ENCODE results near the gene STX2. TPM values are rescaled to one million over a fixed set of nuclear protein-coding genes. Genes with fewer than 3 reads are reported as not detected.
"Not testable (repeated sequence)": the region's sequence is repeated elsewhere in the genome, so short reads cannot be mapped to it uniquely, and the experiment has no call there.

STX2 gene
- total RNA-seq, 4 donors from 2014 or later, result 46.6 to 80.8 (median 49.1) TPM

DNA sequence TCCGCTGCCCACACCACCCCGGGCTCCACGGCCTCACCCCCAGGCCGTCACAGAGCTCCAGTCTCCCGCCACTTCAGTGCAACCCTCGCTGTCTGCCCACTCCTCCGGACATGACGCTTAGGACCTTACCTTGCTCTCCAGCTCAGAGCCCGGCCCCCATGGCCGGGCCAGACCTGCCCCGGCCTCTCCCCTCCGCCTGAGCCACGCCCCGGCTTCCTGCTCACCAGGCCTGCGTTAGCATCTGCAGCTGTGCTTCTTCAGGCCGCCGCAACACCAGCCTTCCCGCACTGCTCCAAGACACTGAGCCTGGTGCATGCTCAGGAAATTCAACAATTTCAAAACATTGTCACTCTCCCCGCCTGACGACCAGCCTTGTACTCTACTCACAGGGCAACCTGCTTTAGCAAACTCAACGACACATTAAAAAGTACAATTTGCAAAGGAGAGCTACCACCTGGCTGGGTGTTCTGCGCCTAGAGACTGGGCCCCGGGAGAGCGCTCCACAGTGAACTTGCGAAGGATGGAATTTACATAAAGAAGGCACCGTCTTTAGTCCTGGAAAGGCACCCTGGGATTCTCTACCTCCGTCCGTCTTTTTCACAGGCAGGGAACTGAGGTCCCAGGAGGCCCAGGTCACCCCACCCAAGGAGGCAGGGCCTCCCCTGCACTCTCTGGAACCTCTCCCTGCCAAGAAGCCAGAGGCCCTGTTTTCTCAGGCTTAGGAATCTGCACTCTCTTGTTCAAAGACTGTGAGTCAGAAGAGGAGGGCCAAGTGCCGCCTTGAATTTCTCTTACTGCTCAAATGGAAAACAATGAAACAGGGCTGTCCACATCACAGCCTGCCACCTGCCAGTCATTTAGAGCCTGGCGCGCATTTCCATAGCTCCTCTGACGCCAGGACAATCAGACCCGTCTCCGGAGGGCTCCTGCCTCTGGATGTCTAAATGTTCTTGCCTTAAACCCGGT is 51.3 kb downstream of the STX2 start:
- no peak for DNase-seq (ENCODE audit: extremely low spot score)
- 82% methylated on average over 34 of the region's 35 CpGs for WGBS
- H3K36me3 ChIP-seq, result peaks cover 12 to 92% (median 48%) of the 10 kb centered on the region in 4 donors
- no peak overlapping the region for H3K4me3 ChIP-seq
- H3K9me3 ChIP-seq, result peaks cover 0 to 14% (median 8%) of the 10 kb centered on the region in 4 donors
- H3K27ac ChIP-seq (replicated peaks in 1 of 4), result no peak overlapping the region
- intact Hi-C loops (cut with DNase I), result no loop called here
- no peaks in the 10 kb centered on the region for H3K4me1 ChIP-seq
- no peaks in the 10 kb centered on the region for H3K27me3 ChIP-seq
- TF ChIP-seq EP300 (IDR thresholded peaks at IDR 0.05) (no peak), POLR2A (IDR thresholded peaks at IDR 0.05; ENCODE audit: low read depth) (no peak), POLR2AphosphoS5 (IDR thresholded peaks at IDR 0.05) (no peak)
- TF ChIP-seq, protein P1, sequence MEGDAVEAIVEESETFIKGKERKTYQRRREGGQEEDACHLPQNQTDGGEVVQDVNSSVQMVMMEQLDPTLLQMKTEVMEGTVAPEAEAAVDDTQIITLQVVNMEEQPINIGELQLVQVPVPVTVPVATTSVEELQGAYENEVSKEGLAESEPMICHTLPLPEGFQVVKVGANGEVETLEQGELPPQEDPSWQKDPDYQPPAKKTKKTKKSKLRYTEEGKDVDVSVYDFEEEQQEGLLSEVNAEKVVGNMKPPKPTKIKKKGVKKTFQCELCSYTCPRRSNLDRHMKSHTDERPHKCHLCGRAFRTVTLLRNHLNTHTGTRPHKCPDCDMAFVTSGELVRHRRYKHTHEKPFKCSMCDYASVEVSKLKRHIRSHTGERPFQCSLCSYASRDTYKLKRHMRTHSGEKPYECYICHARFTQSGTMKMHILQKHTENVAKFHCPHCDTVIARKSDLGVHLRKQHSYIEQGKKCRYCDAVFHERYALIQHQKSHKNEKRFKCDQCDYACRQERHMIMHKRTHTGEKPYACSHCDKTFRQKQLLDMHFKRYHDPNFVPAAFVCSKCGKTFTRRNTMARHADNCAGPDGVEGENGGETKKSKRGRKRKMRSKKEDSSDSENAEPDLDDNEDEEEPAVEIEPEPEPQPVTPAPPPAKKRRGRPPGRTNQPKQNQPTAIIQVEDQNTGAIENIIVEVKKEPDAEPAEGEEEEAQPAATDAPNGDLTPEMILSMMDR (IDR thresholded peaks at IDR 0.05), result no peak

DNA sequence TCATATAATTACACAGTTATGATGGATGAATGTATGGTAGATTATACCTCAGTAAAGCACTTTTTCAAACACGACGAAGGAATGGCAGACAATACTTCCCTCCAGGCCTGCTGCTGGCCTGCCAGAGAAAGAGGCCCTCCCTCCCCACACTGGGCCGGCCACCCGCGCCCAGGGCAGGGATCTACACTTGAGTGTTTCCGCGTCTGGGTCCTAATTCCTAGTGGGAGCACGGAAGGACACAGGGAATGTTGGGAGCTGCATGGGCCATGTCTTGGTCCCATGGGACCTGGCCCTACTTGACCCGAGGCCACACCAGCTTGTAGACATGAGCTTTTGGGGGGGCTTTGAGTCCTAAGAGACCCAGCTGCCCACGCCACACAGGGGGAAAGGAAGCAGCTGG is 52.0 kb downstream of the STX2 start:
- Histone ChIP-seq H3K4me3 (no peak overlapping the region), H3K27me3 (no peaks in the 10 kb centered on the region), H3K9me3 (peaks cover 0 to 14% (median 8%) of the 10 kb centered on the region in 4 donors), H3K4me1 (no peaks in the 10 kb centered on the region), H3K36me3 (peaks cover 12 to 91% (median 48%) of the 10 kb centered on the region in 4 donors), H3K27ac (replicated peaks in 1 of 4) (no peak overlapping the region)
- intact Hi-C loops (cut with DNase I), result no loop called here
- WGBS, result 91% methylated on average over 6 of the region's 10 CpGs
- TF ChIP-seq POLR2AphosphoS5 (IDR thresholded peaks at IDR 0.05) (no peak), POLR2A (IDR thresholded peaks at IDR 0.05; ENCODE audit: low read depth) (no peak), EP300 (IDR thresholded peaks at IDR 0.05) (no peak)
- TF ChIP-seq, protein P1 (IDR thresholded peaks at IDR 0.05), result no peak
- DNase-seq (ENCODE audit: extremely low spot score), result no peak

DNA sequence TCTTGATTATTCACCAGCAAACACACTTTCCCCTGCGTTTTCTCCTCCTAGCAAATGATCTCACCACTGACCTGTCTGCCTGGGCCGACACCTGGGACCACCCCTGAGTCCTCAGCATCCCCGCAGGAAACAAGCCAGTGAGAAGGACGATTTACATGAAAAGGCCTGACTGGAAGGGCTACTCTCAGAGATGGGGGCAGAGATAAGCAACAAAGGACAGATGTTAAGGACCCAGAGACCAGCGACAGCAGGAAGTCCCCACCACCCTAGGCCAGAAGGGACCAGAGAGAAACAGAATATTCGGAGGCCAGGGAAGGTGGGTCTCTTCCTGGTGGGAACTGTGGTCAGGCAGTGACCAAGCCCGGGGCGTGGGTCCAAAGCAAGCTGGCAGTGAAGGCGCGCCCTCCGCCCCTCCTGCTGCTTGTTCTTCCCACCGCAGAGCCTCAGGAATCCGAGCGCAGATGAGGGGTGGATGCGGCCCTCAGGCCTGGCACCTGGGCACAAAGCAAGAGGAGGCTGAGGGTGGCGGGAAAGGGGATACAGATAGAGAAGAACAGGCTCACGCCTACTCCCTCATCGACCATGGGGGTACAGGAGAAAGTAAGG is 55.8 kb downstream of the STX2 start:
- 79% methylated on average over 18 of the region's 18 CpGs for WGBS
- TF ChIP-seq POLR2A (IDR thresholded peaks at IDR 0.05; ENCODE audit: low read depth), result no peak
- no peak for TF ChIP-seq POLR2AphosphoS5 (IDR thresholded peaks at IDR 0.05)
- no peak for TF ChIP-seq EP300 (IDR thresholded peaks at IDR 0.05)
- TF ChIP-seq, protein P1 (IDR thresholded peaks at IDR 0.05), result no peak
- intact Hi-C loops (cut with DNase I), result no loop called here

DNA sequence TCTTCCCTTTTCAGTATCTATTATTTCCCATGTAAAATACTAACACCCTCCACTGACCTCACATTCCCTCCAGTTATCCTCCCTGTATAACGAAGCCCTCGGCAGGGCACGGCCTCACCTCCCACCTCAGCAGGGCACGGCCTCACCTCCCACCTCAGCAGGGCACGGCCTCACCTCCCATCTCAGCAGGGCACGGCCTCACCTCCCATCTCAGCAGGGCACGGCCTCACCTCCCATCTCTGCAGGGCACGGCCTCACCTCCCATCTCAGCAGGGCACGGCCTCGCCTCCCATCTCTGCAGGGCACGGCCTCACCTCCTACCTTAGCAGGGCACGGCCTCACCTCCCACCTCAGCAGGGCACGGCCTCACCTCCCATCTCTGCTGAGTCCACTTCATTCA is 56.8 kb downstream of the STX2 start:
- peaks cover 9 to 65% (median 24%) of the 10 kb centered on the region in 4 donors for H3K36me3 ChIP-seq
- intact Hi-C loops (cut with DNase I), result not testable (repeated sequence)

More for the DNA sequence above, 55.8 kb downstream of the STX2 start:
- H3K27ac ChIP-seq (replicated peaks in 1 of 4), result no peak overlapping the region
- H3K4me3 ChIP-seq, result no peak overlapping the region
- no peaks in the 10 kb centered on the region for H3K27me3 ChIP-seq
- H3K36me3 ChIP-seq, result peaks cover 9 to 75% (median 30%) of the 10 kb centered on the region in 4 donors
- peaks cover 0 to 14% (median 8%) of the 10 kb centered on the region in 4 donors for H3K9me3 ChIP-seq
- no peaks in the 10 kb centered on the region for H3K4me1 ChIP-seq
- no peak for DNase-seq (ENCODE audit: extremely low spot score)

More for the DNA sequence above, 56.8 kb downstream of the STX2 start:
- not testable (repeated sequence) for H3K27me3 ChIP-seq; H3K4me1 ChIP-seq; H3K27ac ChIP-seq (replicated peaks in 1 of 4); DNase-seq (ENCODE audit: extremely low spot score); H3K4me3 ChIP-seq
- WGBS, result 89% methylated on average over 13 of the region's 13 CpGs
- peaks cover 0 to 14% (median 8%) of the 10 kb centered on the region in 4 donors for H3K9me3 ChIP-seq

All from esophagus muscularis mucosa (tissue), 4 donors.